Measurements from ENCODE around the gene BMP8A.
"Not testable (repeated sequence)": the region's sequence is repeated elsewhere in the genome, so short reads cannot be mapped to it uniquely, and the experiment has no call there.

The BMP8A gene

GRCh38 chr1:39510570-39511186 lies 19.2 kb downstream of the BMP8A start:
- H3K36me3 ChIP-seq (ENCODE audit: insufficient read depth, low read depth, low read length); H3K9ac ChIP-seq (ENCODE audit: low read depth, low read length); H3K4me1 ChIP-seq (ENCODE audit: insufficient read depth, low read length); H3K4me3 ChIP-seq (ENCODE audit: low read length); H3K9me3 ChIP-seq (ENCODE audit: insufficient read depth, low read depth, low read length); H3K27ac ChIP-seq (ENCODE audit: low read length): not testable (repeated sequence)
- peaks cover 20% of the 10 kb centered on the region for H3K27me3 ChIP-seq (ENCODE audit: insufficient read depth, low read length)

- not testable (repeated sequence) for H3K36me3 ChIP-seq (ENCODE audit: insufficient read depth, low read depth, low read length); H3K4me1 ChIP-seq (ENCODE audit: insufficient read depth, low read length); H3K4me3 ChIP-seq (ENCODE audit: low read length); H3K9me3 ChIP-seq (ENCODE audit: insufficient read depth, low read depth, low read length); H3K27ac ChIP-seq (ENCODE audit: low read length); H3K9ac ChIP-seq (ENCODE audit: low read depth, low read length)
- H3K27me3 ChIP-seq (ENCODE audit: insufficient read depth, low read length): peaks cover 24% of the 10 kb centered on the region
These were observed 20.0 kb downstream of the BMP8A start for GRCh38 chr1:39511477-39511876.

GRCh38 chr1:39512234-39512847 lies 20.9 kb downstream of the BMP8A start:
- H3K4me1 ChIP-seq (ENCODE audit: insufficient read depth, low read length); H3K9me3 ChIP-seq (ENCODE audit: insufficient read depth, low read depth, low read length); H3K36me3 ChIP-seq (ENCODE audit: insufficient read depth, low read depth, low read length); H3K27ac ChIP-seq (ENCODE audit: low read length); H3K9ac ChIP-seq (ENCODE audit: low read depth, low read length); H3K4me3 ChIP-seq (ENCODE audit: low read length): not testable (repeated sequence)
- peaks cover 29% of the 10 kb centered on the region for H3K27me3 ChIP-seq (ENCODE audit: insufficient read depth, low read length)

GRCh38 chr1:39514710-39515124 lies 23.3 kb downstream of the BMP8A start:
- H3K9me3 ChIP-seq (ENCODE audit: insufficient read depth, low read depth, low read length); H3K36me3 ChIP-seq (ENCODE audit: insufficient read depth, low read depth, low read length); H3K9ac ChIP-seq (ENCODE audit: low read depth, low read length); H3K4me1 ChIP-seq (ENCODE audit: insufficient read depth, low read length); H3K27ac ChIP-seq (ENCODE audit: low read length): not testable (repeated sequence)
- Histone ChIP-seq H3K4me3 (ENCODE audit: low read length) (peak overlapping the region; percentile 40; the same call in 1 of the 2 replicates), H3K27me3 (ENCODE audit: insufficient read depth, low read length) (peaks cover 29% of the 10 kb centered on the region)

- H3K4me1 ChIP-seq (ENCODE audit: insufficient read depth, low read length); H3K27ac ChIP-seq (ENCODE audit: low read length); H3K9me3 ChIP-seq (ENCODE audit: insufficient read depth, low read depth, low read length); H3K36me3 ChIP-seq (ENCODE audit: insufficient read depth, low read depth, low read length); H3K9ac ChIP-seq (ENCODE audit: low read depth, low read length): not testable (repeated sequence)
- peak overlapping the region; percentile 51; the same call in 1 of the 2 replicates for H3K4me3 ChIP-seq (ENCODE audit: low read length)
- peaks cover 29% of the 10 kb centered on the region for H3K27me3 ChIP-seq (ENCODE audit: insufficient read depth, low read length)
These were observed 24.0 kb downstream of the BMP8A start for GRCh38 chr1:39515131-39516086.

GRCh38 chr1:39516841-39517240 lies 25.4 kb downstream of the BMP8A start:
- not testable (repeated sequence) for H3K9me3 ChIP-seq (ENCODE audit: insufficient read depth, low read depth, low read length); H3K36me3 ChIP-seq (ENCODE audit: insufficient read depth, low read depth, low read length); H3K4me3 ChIP-seq (ENCODE audit: low read length); H3K27ac ChIP-seq (ENCODE audit: low read length); H3K9ac ChIP-seq (ENCODE audit: low read depth, low read length); H3K4me1 ChIP-seq (ENCODE audit: insufficient read depth, low read length)
- H3K27me3 ChIP-seq (ENCODE audit: insufficient read depth, low read length): peaks cover 29% of the 10 kb centered on the region

GRCh38 chr1:39517936-39518335 lies 26.5 kb downstream of the BMP8A start:
- H3K27me3 ChIP-seq (ENCODE audit: insufficient read depth, low read length): peaks cover 29% of the 10 kb centered on the region
- not testable (repeated sequence) for H3K27ac ChIP-seq (ENCODE audit: low read length); H3K9me3 ChIP-seq (ENCODE audit: insufficient read depth, low read depth, low read length); H3K4me3 ChIP-seq (ENCODE audit: low read length); H3K9ac ChIP-seq (ENCODE audit: low read depth, low read length); H3K4me1 ChIP-seq (ENCODE audit: insufficient read depth, low read length); H3K36me3 ChIP-seq (ENCODE audit: insufficient read depth, low read depth, low read length)

- not testable (repeated sequence) for H3K27ac ChIP-seq (ENCODE audit: low read length); H3K9ac ChIP-seq (ENCODE audit: low read depth, low read length); H3K9me3 ChIP-seq (ENCODE audit: insufficient read depth, low read depth, low read length); H3K36me3 ChIP-seq (ENCODE audit: insufficient read depth, low read depth, low read length); H3K4me1 ChIP-seq (ENCODE audit: insufficient read depth, low read length); H3K4me3 ChIP-seq (ENCODE audit: low read length)
- H3K27me3 ChIP-seq (ENCODE audit: insufficient read depth, low read length): peaks cover 20% of the 10 kb centered on the region
These were observed 27.9 kb downstream of the BMP8A start for GRCh38 chr1:39519376-39519775.

- H3K9me3 ChIP-seq (ENCODE audit: insufficient read depth, low read depth, low read length); H3K27ac ChIP-seq (ENCODE audit: low read length); H3K36me3 ChIP-seq (ENCODE audit: insufficient read depth, low read depth, low read length); H3K27me3 ChIP-seq (ENCODE audit: insufficient read depth, low read length); H3K9ac ChIP-seq (ENCODE audit: low read depth, low read length); H3K4me1 ChIP-seq (ENCODE audit: insufficient read depth, low read length); H3K4me3 ChIP-seq (ENCODE audit: low read length): not testable (repeated sequence)
These were observed 30.8 kb downstream of the BMP8A start for GRCh38 chr1:39522221-39522620.

- Histone ChIP-seq H3K4me3 (ENCODE audit: low read length) (no peak overlapping the region), H3K36me3 (ENCODE audit: insufficient read depth, low read depth, low read length) (peaks cover 4% of the 10 kb centered on the region; the same call in 1 of the 2 replicates)
These were observed 31.5 kb downstream of the BMP8A start for GRCh38 chr1:39522661-39523567.

GRCh38 chr1:39524171-39524570 lies 32.7 kb downstream of the BMP8A start:
- no peaks in the 10 kb centered on the region for H3K9me3 ChIP-seq (ENCODE audit: insufficient read depth, low read depth, low read length)
- H3K4me3 ChIP-seq (ENCODE audit: low read length): no peak overlapping the region
- no peaks in the 10 kb centered on the region for H3K4me1 ChIP-seq (ENCODE audit: insufficient read depth, low read length)
- no peak overlapping the region for H3K27ac ChIP-seq (ENCODE audit: low read length)
- no peaks in the 10 kb centered on the region for H3K27me3 ChIP-seq (ENCODE audit: insufficient read depth, low read length)
- H3K36me3 ChIP-seq (ENCODE audit: insufficient read depth, low read depth, low read length): peaks cover 7% of the 10 kb centered on the region; the same call in 1 of the 2 replicates
- H3K9ac ChIP-seq (ENCODE audit: low read depth, low read length): no peak overlapping the region

More at GRCh38 chr1:39522661-39523567, 31.5 kb downstream of the BMP8A start:
- Histone ChIP-seq H3K9me3 (ENCODE audit: insufficient read depth, low read depth, low read length) (no peaks in the 10 kb centered on the region), H3K27ac (ENCODE audit: low read length) (no peak overlapping the region), H3K27me3 (ENCODE audit: insufficient read depth, low read length) (no peaks in the 10 kb centered on the region), H3K4me1 (ENCODE audit: insufficient read depth, low read length) (no peaks in the 10 kb centered on the region), H3K9ac (ENCODE audit: low read depth, low read length) (no peak overlapping the region)
